ENCODE data around the gene COX18.

GRCh38 chr4:73069338-73070073 is at the start of gene COX18:
- TF ChIP-seq, protein P1, sequence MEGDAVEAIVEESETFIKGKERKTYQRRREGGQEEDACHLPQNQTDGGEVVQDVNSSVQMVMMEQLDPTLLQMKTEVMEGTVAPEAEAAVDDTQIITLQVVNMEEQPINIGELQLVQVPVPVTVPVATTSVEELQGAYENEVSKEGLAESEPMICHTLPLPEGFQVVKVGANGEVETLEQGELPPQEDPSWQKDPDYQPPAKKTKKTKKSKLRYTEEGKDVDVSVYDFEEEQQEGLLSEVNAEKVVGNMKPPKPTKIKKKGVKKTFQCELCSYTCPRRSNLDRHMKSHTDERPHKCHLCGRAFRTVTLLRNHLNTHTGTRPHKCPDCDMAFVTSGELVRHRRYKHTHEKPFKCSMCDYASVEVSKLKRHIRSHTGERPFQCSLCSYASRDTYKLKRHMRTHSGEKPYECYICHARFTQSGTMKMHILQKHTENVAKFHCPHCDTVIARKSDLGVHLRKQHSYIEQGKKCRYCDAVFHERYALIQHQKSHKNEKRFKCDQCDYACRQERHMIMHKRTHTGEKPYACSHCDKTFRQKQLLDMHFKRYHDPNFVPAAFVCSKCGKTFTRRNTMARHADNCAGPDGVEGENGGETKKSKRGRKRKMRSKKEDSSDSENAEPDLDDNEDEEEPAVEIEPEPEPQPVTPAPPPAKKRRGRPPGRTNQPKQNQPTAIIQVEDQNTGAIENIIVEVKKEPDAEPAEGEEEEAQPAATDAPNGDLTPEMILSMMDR (conservative IDR thresholded peaks at IDR 0.05; ENCODE audit: low read depth, low read length) = no peak
- peak; percentile 45; the same call in 1 of the 2 replicates for TF ChIP-seq BHLHE40 (IDR thresholded peaks at IDR 0.05; ENCODE audit: low read depth, low read length)
- TF ChIP-seq POLR2A (IDR thresholded peaks at IDR 0.05; ENCODE audit: low read depth, low read length) = peak; percentile 65
- no peak for TF ChIP-seq CHD1 (IDR thresholded peaks at IDR 0.05; ENCODE audit: low read depth, low read length)
- peak; percentile 100 for TF ChIP-seq CEBPB (IDR thresholded peaks at IDR 0.05; ENCODE audit: low read depth, low read length)
- no peak for TF ChIP-seq FOS (IDR thresholded peaks at IDR 0.05; ENCODE audit: low read depth, low read length)
- TF ChIP-seq, protein P2, sequence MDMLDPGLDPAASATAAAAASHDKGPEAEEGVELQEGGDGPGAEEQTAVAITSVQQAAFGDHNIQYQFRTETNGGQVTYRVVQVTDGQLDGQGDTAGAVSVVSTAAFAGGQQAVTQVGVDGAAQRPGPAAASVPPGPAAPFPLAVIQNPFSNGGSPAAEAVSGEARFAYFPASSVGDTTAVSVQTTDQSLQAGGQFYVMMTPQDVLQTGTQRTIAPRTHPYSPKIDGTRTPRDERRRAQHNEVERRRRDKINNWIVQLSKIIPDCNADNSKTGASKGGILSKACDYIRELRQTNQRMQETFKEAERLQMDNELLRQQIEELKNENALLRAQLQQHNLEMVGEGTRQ (IDR thresholded peaks at IDR 0.05; ENCODE audit: low read depth, low read length) = peak; percentile 29; the same call in 1 of the 2 replicates
